HG03460 (cell line): ENCODE data around the gene ULBP1.
"Not testable (repeated sequence)": the region's sequence is repeated elsewhere in the genome, so short reads cannot be mapped to it uniquely, and the experiment has no call there.

Experiments used
- ATAC-seq: cut with Tn5 transposase; IDR thresholded peaks from one replicate; pipeline ENCODE4 v1.9.1; 2021; ENCODE audit not compliant: unreplicated experiment

The ULBP1 gene

GRCh38 chr6:149933036-149933435, 30.7 kb upstream of the ULBP1 start:
- ATAC-seq = no peak

- no peak for ATAC-seq
Measured at GRCh38 chr6:149933461-149933860, 30.3 kb upstream of the ULBP1 start.

GRCh38 chr6:149934249-149935156, 29.2 kb upstream of the ULBP1 start:
- ATAC-seq = no peak

- no peak for ATAC-seq
Measured at GRCh38 chr6:149935246-149935645, 28.5 kb upstream of the ULBP1 start.

GRCh38 chr6:149935668-149936067, 28.1 kb upstream of the ULBP1 start:
- no peak for ATAC-seq

- no peak for ATAC-seq
Measured at GRCh38 chr6:149936743-149937142, 27.0 kb upstream of the ULBP1 start.

- ATAC-seq = not testable (repeated sequence)
Measured at GRCh38 chr6:149938013-149938570, 25.7 kb upstream of the ULBP1 start.

GRCh38 chr6:149938571-149939355, 25.0 kb upstream of the ULBP1 start:
- ATAC-seq = peak; percentile 74

- no peak for ATAC-seq
Measured at GRCh38 chr6:149939356-149939648, 24.4 kb upstream of the ULBP1 start.

- no peak for ATAC-seq
Measured at GRCh38 chr6:149939909-149940671, 23.7 kb upstream of the ULBP1 start.

GRCh38 chr6:149940672-149940982, 23.1 kb upstream of the ULBP1 start:
- no peak for ATAC-seq

GRCh38 chr6:149941583-149942460, 21.9 kb upstream of the ULBP1 start, which contains the start of gene ULBP2:
TSS of gene ULBP2 (plus strand) at chr6:149942014. CDS start at chr6:149942073, 59 bp downstream.
- ATAC-seq = no peak

- ATAC-seq = no peak
Measured at GRCh38 chr6:149942461-149942829, 21.3 kb upstream of the ULBP1 start.

- not testable (repeated sequence) for ATAC-seq
Measured at GRCh38 chr6:149943321-149943720, 20.4 kb upstream of the ULBP1 start.

GRCh38 chr6:149945276-149945675, 18.5 kb upstream of the ULBP1 start:
- not testable (repeated sequence) for ATAC-seq

- not testable (repeated sequence) for ATAC-seq
Measured at GRCh38 chr6:149946631-149947030, 17.1 kb upstream of the ULBP1 start.

GRCh38 chr6:149947533-149947932, 16.2 kb upstream of the ULBP1 start:
- ATAC-seq = not testable (repeated sequence)

GRCh38 chr6:149948011-149948410, 15.7 kb upstream of the ULBP1 start:
- no peak for ATAC-seq

- ATAC-seq = no peak
Measured at GRCh38 chr6:149948616-149949015, 15.1 kb upstream of the ULBP1 start.

- ATAC-seq = no peak
Measured at GRCh38 chr6:149950423-149950822, 13.3 kb upstream of the ULBP1 start.
